Hepatocyte (in vitro differentiated cells): ENCODE measurements around the gene PABPC3. TPM values are rescaled to one million over a fixed set of nuclear protein-coding genes. Genes with fewer than 3 reads are reported as not detected.

Source experiments
- DNase-seq: peaks from one replicate; pipeline ENCODE4 v3.0.0-alpha.2; 2016; ENCODE audit warnings: low spot score
- H2AFZ ChIP-seq: fragments of 200-600 bp; sonication (generic); 2 replicates; pipeline ENCODE4 v1.6.0; 2016; ENCODE audit warnings: antibody characterized with exemption, mild to moderate bottlenecking
- H3K27ac ChIP-seq: fragments of 200-600 bp; sonication (generic); 2 replicates; pipeline ENCODE4 v1.5.1; 2016; ENCODE audit warnings: mild to moderate bottlenecking
- H3K27me3 ChIP-seq: fragments of 200-600 bp; sonication (generic); 2 replicates; pipeline ENCODE4 v1.6.1; 2016
- H3K36me3 ChIP-seq: fragments of 200-600 bp; sonication (generic); replicated peaks from 2 replicates; pipeline ENCODE4 v1.5.1; 2016; ENCODE audit warnings: low read depth; ENCODE audit not compliant: insufficient read depth
- H3K4me1 ChIP-seq: fragments of 200-600 bp; sonication (generic); 2 replicates; pipeline ENCODE4 v1.5.1; 2016; ENCODE audit warnings: mild to moderate bottlenecking, moderate library complexity; ENCODE audit not compliant: insufficient read depth
- H3K4me2 ChIP-seq: fragments of 200-600 bp; sonication (generic); 2 replicates; pipeline ENCODE4 v1.6.0; 2016
- H3K4me3 ChIP-seq: fragments of 200-600 bp; sonication (generic); 2 replicates; pipeline ENCODE4 v1.5.1; 2016; ENCODE audit warnings: mild to moderate bottlenecking
- H3K79me2 ChIP-seq: fragments of 200-600 bp; sonication (generic); 2 replicates; pipeline ENCODE4 v1.6.0; 2017; ENCODE audit warnings: mild to moderate bottlenecking
- H3K9me2 ChIP-seq: fragments of 200-600 bp; sonication (generic); replicated peaks from 2 replicates; pipeline ENCODE4 v1.6.0; 2017; ENCODE audit warnings: mild to moderate bottlenecking; ENCODE audit not compliant: insufficient read depth
- H3K9me3 ChIP-seq: fragments of 200-600 bp; sonication (generic); 2 replicates; pipeline ENCODE4 v1.5.1; 2016; ENCODE audit warnings: low read depth, mild to moderate bottlenecking
- H4K20me1 ChIP-seq: fragments of 200-600 bp; sonication (generic); 2 replicates; pipeline ENCODE4 v1.6.0; 2016; ENCODE audit warnings: mild to moderate bottlenecking; ENCODE audit not compliant: insufficient read depth, poor library complexity, severe bottlenecking
- EZH2 ChIP-seq: fragments of 200-600 bp; sonication (generic); IDR thresholded peaks from 2 replicates; pipeline ENCODE4 v1.6.1; 2016; ENCODE audit warnings: antibody characterized with exemption, mild to moderate bottlenecking, borderline replicate concordance
- EZH2phosphoT487 ChIP-seq: fragments of 200-600 bp; sonication (generic); IDR thresholded peaks from one replicate; pipeline ENCODE4 v1.6.1; 2018; ENCODE audit warnings: antibody characterized with exemption, mild to moderate bottlenecking, low read depth, moderate library complexity; ENCODE audit not compliant: unreplicated experiment, severe bottlenecking
- WGBS: methylation state at CpG from one replicate; pipeline ENCODE4 v1.1.6; 2016; ENCODE audit warnings: low lambda C conversion rate; ENCODE audit errors: missing lambda C conversion rate; 5-methylcytosine and 5-hydroxymethylcytosine counted together
- polyA plus RNA-seq: library from polyadenylated mRNA; unstranded; fragments of >200 nt; fragmentation: Nextera tagmentation; extraction: Ambion mirVana; gene quantifications from 2 replicates; pipeline ENCODE4 v1.2.1, GENCODE V29; 2016
- total RNA-seq: library from RNA; depleted of rRNA; stranded (reverse); fragments of >200 nt; gene quantifications from 2 replicates; pipeline ENCODE4 v1.2.3, GENCODE V29; 2014
- TF ChIP-seq, protein P1 (sequence below): fragments of 200-600 bp; sonication (generic); IDR thresholded peaks from 2 replicates; pipeline ENCODE4 v1.5.1; 2016; ENCODE audit warnings: antibody characterized with exemption, mild to moderate bottlenecking; ENCODE audit not compliant: poor library complexity

PABPC3 gene
- total and polyA plus RNA-seq, 2 experiments from 2014 or later = 0.03 to 0.11 TPM

DNA sequence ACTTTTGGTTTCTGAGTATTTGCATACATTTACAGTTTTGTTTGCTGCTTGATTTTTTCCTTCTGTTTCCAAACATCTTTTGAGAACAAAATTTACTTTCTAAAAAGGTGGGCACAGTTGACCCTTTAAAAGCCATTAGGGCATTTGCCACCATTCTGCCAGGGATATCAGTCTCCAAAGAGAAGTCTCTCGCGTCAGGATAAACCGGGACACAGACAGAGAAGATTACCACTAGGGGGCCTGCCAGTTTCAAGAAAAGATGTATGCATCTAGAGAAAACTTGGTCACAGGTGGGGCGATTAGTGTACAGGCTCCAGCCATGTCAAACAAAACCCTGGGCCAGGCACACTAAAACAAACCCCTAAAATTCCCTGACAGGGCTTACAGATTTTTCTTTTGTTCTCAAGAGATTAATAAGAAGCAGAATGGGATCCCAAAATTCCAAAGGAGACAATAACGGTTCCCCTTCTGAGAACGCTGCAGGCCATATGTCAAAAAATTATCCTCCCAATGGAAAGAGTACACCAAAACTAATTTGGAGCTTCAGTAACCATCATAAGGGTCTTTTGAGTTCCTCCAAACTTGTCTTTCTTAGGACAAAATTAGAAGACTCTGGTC lies 10.7 kb upstream of the PABPC3 start:
- TF ChIP-seq, protein P1, sequence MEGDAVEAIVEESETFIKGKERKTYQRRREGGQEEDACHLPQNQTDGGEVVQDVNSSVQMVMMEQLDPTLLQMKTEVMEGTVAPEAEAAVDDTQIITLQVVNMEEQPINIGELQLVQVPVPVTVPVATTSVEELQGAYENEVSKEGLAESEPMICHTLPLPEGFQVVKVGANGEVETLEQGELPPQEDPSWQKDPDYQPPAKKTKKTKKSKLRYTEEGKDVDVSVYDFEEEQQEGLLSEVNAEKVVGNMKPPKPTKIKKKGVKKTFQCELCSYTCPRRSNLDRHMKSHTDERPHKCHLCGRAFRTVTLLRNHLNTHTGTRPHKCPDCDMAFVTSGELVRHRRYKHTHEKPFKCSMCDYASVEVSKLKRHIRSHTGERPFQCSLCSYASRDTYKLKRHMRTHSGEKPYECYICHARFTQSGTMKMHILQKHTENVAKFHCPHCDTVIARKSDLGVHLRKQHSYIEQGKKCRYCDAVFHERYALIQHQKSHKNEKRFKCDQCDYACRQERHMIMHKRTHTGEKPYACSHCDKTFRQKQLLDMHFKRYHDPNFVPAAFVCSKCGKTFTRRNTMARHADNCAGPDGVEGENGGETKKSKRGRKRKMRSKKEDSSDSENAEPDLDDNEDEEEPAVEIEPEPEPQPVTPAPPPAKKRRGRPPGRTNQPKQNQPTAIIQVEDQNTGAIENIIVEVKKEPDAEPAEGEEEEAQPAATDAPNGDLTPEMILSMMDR = peak; percentile 61
- no peak for TF ChIP-seq EZH2phosphoT487

DNA sequence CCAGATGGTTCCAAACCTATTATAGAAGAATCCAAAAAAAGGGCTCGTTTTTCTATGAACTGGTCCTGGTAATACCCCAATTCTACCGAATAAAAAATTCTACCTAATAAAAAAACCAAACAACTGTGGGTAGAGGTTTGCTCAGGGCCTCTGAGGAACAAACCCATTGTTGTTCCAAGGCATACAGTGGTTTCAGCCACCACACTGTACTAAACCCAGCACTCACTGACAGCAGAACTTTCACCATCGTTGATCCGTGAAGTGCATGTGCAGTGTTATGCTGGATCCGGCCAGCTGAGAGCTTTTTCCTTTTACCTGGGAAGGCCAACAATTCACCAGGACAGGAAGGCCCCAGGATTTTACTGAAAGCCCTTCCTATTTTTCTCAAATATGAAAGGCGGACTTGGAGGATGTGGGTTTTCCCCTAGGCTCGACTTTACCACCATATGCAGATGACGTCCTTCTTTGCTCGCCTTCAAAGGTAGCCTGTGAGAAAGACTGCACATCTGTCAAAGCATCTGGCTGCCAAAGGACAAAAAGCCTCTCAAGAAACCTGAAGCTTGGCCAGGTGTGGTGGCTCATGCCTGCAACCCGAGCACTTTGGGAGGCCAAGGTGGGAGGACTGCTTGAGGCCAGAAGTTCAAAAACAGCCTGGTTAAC lies 7.2 kb upstream of the PABPC3 start:
- TF ChIP-seq EZH2phosphoT487 (no peak), EZH2 (no peak)
- TF ChIP-seq, protein P1 = no peak
- Histone ChIP-seq H2AFZ (no peak overlapping the region), H3K9me3 (no peaks in the 10 kb centered on the region), H4K20me1 (no peaks in the 10 kb centered on the region), H3K27me3 (no peaks in the 10 kb centered on the region), H3K36me3 (no peaks in the 10 kb centered on the region), H3K27ac (no peak overlapping the region), H3K4me3 (no peak overlapping the region), H3K4me2 (no peak overlapping the region), H3K4me1 (no peaks in the 10 kb centered on the region), H3K9me2 (no peaks in the 10 kb centered on the region), H3K79me2 (no peaks in the 10 kb centered on the region)
- DNase-seq = no peak
- WGBS = 87% methylated on average over 10 of the region's 10 CpGs

More for the DNA sequence above, 10.7 kb upstream of the PABPC3 start:
- WGBS = 49% methylated on average over 6 of the region's 6 CpGs
- no peaks in the 10 kb centered on the region for H3K36me3 ChIP-seq
- no peaks in the 10 kb centered on the region for H3K9me2 ChIP-seq
- no peaks in the 10 kb centered on the region for H3K79me2 ChIP-seq
- H4K20me1 ChIP-seq = no peaks in the 10 kb centered on the region
- peak; percentile 69 for DNase-seq
- no peak overlapping the region for H2AFZ ChIP-seq
- no peaks in the 10 kb centered on the region for H3K9me3 ChIP-seq
- no peaks in the 10 kb centered on the region for H3K27me3 ChIP-seq
- no peaks in the 10 kb centered on the region for H3K4me1 ChIP-seq
- H3K4me3 ChIP-seq = no peak overlapping the region
- no peak overlapping the region for H3K27ac ChIP-seq
- H3K4me2 ChIP-seq = no peak overlapping the region

DNA sequence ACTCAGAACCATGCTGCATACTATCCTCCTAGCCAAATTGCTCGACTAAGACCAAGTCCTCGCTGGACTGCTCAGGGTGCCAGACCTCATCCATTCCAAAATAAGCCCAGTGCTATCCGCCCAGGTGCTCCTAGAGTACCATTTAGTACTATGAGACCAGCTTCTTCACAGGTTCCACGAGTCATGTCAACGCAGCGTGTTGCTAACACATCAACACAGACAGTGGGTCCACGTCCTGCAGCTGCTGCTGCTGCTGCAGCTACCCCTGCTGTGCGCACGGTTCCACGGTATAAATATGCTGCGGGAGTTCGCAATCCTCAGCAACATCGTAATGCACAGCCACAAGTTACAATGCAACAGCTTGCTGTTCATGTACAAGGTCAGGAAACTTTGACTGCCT lies 1.5 kb downstream of the PABPC3 start:
- Histone ChIP-seq H3K79me2 (no peaks in the 10 kb centered on the region), H3K27ac (no peak overlapping the region), H3K36me3 (no peaks in the 10 kb centered on the region), H4K20me1 (no peaks in the 10 kb centered on the region), H3K9me3 (no peaks in the 10 kb centered on the region), H3K4me1 (no peaks in the 10 kb centered on the region), H3K9me2 (no peaks in the 10 kb centered on the region), H3K4me2 (no peak overlapping the region), H3K27me3 (no peaks in the 10 kb centered on the region), H2AFZ (no peak overlapping the region), H3K4me3 (no peak overlapping the region)
- no peak for DNase-seq
- 96% methylated on average over 13 of the region's 13 CpGs for WGBS
- no peak for TF ChIP-seq EZH2phosphoT487

DNA sequence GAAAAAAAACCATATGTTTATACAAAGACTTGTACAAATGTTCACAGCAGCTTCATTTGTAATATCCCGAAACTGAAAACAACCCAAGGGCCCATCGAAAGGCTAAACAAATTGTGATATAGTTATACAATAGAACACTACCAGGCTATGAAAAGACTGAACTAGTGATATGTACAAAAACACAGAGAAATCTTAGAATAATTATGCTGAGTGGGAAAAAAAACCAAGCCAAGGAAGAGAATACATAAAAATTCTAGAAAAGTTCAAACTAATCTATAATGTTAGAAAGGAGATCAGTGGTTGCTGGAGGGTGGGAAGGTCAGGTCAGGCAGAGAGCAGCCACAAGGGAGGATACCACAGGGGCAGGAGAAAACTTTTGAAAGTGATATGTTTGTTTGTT lies 7.8 kb downstream of the PABPC3 start:
- Histone ChIP-seq H3K27me3 (no peaks in the 10 kb centered on the region), H3K36me3 (no peaks in the 10 kb centered on the region), H3K9me3 (no peaks in the 10 kb centered on the region), H3K4me1 (no peaks in the 10 kb centered on the region), H3K79me2 (no peaks in the 10 kb centered on the region), H3K9me2 (no peaks in the 10 kb centered on the region), H3K4me2 (no peak overlapping the region), H3K27ac (no peak overlapping the region), H3K4me3 (no peak overlapping the region), H2AFZ (no peak overlapping the region), H4K20me1 (no peaks in the 10 kb centered on the region)
- 90% methylated on average over 2 of the region's 2 CpGs for WGBS
- TF ChIP-seq, protein P1 = no peak
- no peak for DNase-seq
